ENCODE results near the gene SLC26A11.
"Not testable (repeated sequence)": the region's sequence is repeated elsewhere in the genome, so short reads cannot be mapped to it uniquely, and the experiment has no call there.

Gene SLC26A11

GRCh38 chr17:80295559-80295958 is 75.3 kb downstream of the SLC26A11 start:
- no peak overlapping the region for H3K27ac ChIP-seq
- no peak for TF ChIP-seq CTCF (conservative IDR thresholded peaks at IDR 0.05; ENCODE audit: low read depth, low read length)

DNA sequence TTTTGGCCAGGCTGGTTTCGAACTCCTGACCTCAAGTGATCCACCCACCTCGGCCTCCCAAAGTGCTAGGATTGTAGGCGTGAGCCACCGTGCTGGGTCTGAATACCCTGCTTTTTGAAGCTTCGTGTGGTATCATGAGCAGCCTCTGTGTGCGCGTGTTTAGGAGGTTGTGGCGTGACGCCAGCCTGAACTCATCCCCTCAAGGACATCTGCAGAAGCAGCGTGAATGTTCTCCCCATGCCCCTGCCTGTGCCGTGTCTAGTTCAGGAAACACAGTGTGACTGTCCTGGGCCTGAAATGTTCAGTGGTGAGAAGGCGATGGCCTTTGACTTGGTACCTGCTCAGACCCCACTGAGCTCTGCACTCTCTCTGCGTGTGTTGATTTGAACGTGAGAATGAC is 76.0 kb downstream of the SLC26A11 start:
- Histone ChIP-seq H3K4me3 (IDR thresholded peaks at IDR 0.05; ENCODE audit: insufficient read depth, low read depth, low read length) (no peak overlapping the region), H3K27ac (no peak overlapping the region), H3K9ac (no peak overlapping the region), H3K4me2 (no peak overlapping the region), H2AFZ (ENCODE audit: low read depth) (no peak overlapping the region), H3K36me3 (ENCODE audit: insufficient read depth) (no peaks in the 10 kb centered on the region), H3K79me2 (ENCODE audit: insufficient read depth, low read depth) (no peaks in the 10 kb centered on the region), H4K20me1 (ENCODE audit: insufficient read depth) (no peaks in the 10 kb centered on the region), H3K4me1 (ENCODE audit: low read depth, poor library complexity, severe bottlenecking) (no peaks in the 10 kb centered on the region), H3K27me3 (ENCODE audit: insufficient read depth, low read depth) (no peaks in the 10 kb centered on the region)
- TF ChIP-seq CTCF (conservative IDR thresholded peaks at IDR 0.05; ENCODE audit: low read depth, low read length) = no peak

More at GRCh38 chr17:80295559-80295958, 75.3 kb downstream of the SLC26A11 start:
- Histone ChIP-seq H3K36me3 (ENCODE audit: insufficient read depth) (no peaks in the 10 kb centered on the region), H2AFZ (ENCODE audit: low read depth) (no peak overlapping the region), H3K27me3 (ENCODE audit: insufficient read depth, low read depth) (no peaks in the 10 kb centered on the region), H3K4me3 (IDR thresholded peaks at IDR 0.05; ENCODE audit: insufficient read depth, low read depth, low read length) (no peak overlapping the region), H4K20me1 (ENCODE audit: insufficient read depth) (no peaks in the 10 kb centered on the region), H3K9ac (no peak overlapping the region), H3K4me1 (ENCODE audit: low read depth, poor library complexity, severe bottlenecking) (no peaks in the 10 kb centered on the region), H3K4me2 (no peak overlapping the region), H3K79me2 (ENCODE audit: insufficient read depth, low read depth) (no peaks in the 10 kb centered on the region)

GRCh38 chr17:80297996-80298560 is 77.9 kb downstream of the SLC26A11 start:
- 0 out of 2 replicates have a peak, but pooled peaks cover 6% of the 10 kb centered on the region for H3K36me3 ChIP-seq (ENCODE audit: insufficient read depth)
- no peaks in the 10 kb centered on the region for H4K20me1 ChIP-seq (ENCODE audit: insufficient read depth)
- no peak for TF ChIP-seq CTCF (conservative IDR thresholded peaks at IDR 0.05; ENCODE audit: low read depth, low read length)

GRCh38 chr17:80299350-80300100 is 79.3 kb downstream of the SLC26A11 start:
- not testable (repeated sequence) for H3K79me2 ChIP-seq (ENCODE audit: insufficient read depth, low read depth); H3K36me3 ChIP-seq (ENCODE audit: insufficient read depth); H3K27ac ChIP-seq; H3K4me2 ChIP-seq; H3K27me3 ChIP-seq (ENCODE audit: insufficient read depth, low read depth); H3K9ac ChIP-seq; H3K4me1 ChIP-seq (ENCODE audit: low read depth, poor library complexity, severe bottlenecking); H2AFZ ChIP-seq (ENCODE audit: low read depth); H4K20me1 ChIP-seq (ENCODE audit: insufficient read depth); H3K4me3 ChIP-seq (IDR thresholded peaks at IDR 0.05; ENCODE audit: insufficient read depth, low read depth, low read length)

More at GRCh38 chr17:80297996-80298560, 77.9 kb downstream of the SLC26A11 start:
- Histone ChIP-seq H3K27me3 (ENCODE audit: insufficient read depth, low read depth) (no peaks in the 10 kb centered on the region), H3K4me1 (ENCODE audit: low read depth, poor library complexity, severe bottlenecking) (no peaks in the 10 kb centered on the region), H2AFZ (ENCODE audit: low read depth) (no peak overlapping the region), H3K79me2 (ENCODE audit: insufficient read depth, low read depth) (no peaks in the 10 kb centered on the region), H3K9ac (no peak overlapping the region), H3K4me2 (no peak overlapping the region), H3K4me3 (IDR thresholded peaks at IDR 0.05; ENCODE audit: insufficient read depth, low read depth, low read length) (no peak overlapping the region), H3K27ac (no peak overlapping the region)

GRCh38 chr17:80300756-80301155 is 80.5 kb downstream of the SLC26A11 start:
- not testable (repeated sequence) for H3K27me3 ChIP-seq (ENCODE audit: insufficient read depth, low read depth); H3K4me1 ChIP-seq (ENCODE audit: low read depth, poor library complexity, severe bottlenecking); H3K9ac ChIP-seq; H3K36me3 ChIP-seq (ENCODE audit: insufficient read depth); H4K20me1 ChIP-seq (ENCODE audit: insufficient read depth); H3K4me2 ChIP-seq; H3K79me2 ChIP-seq (ENCODE audit: insufficient read depth, low read depth); H2AFZ ChIP-seq (ENCODE audit: low read depth); H3K27ac ChIP-seq; H3K4me3 ChIP-seq (IDR thresholded peaks at IDR 0.05; ENCODE audit: insufficient read depth, low read depth, low read length)
